Left lung (tissue), 10 donors: ENCODE results near the gene REEP3. TPM values are rescaled to one million over a fixed set of nuclear protein-coding genes. Genes with fewer than 3 reads are reported as not detected.
"Not testable (repeated sequence)": the region's sequence is repeated elsewhere in the genome, so short reads cannot be mapped to it uniquely, and the experiment has no call there.

Experiments
- ATAC-seq: fragments of 200-7000 bp; cut with Tn5 transposase; one replicate; pipeline ENCODE4 v1.9.1; 2020; ENCODE audit warnings: moderate library complexity
- DNase-seq, 4 donors: peaks; one replicate each; pipeline ENCODE4 v3.0.0-alpha.2; 2013 to 2020
- H3K27ac ChIP-seq, 2 donors: fragments of 200-600 bp; sonication (generic) in 1 of 2; one replicate each; pipeline versions ENCODE4 v1.5.0 to v1.8.0; 2020 to 2021
- H3K27me3 ChIP-seq, 2 donors: fragments of 200-600 bp; sonication (generic) in 1 of 2; one replicate each; pipeline versions ENCODE4 v1.5.0 to v1.8.0; 2020 to 2021
- H3K36me3 ChIP-seq, 2 donors: fragments of 200-600 bp; sonication (generic) in 1 of 2; one replicate each; pipeline versions ENCODE4 v1.5.0 to v1.8.0; 2020 to 2021
- H3K4me1 ChIP-seq, 2 donors: fragments of 200-600 bp; one replicate each; pipeline ENCODE4 v1.8.0; 2021
- H3K4me3 ChIP-seq, 2 donors: fragments of 200-600 bp; sonication (generic) in 1 of 2; one replicate each; pipeline versions ENCODE4 v1.5.0 to v1.8.0; 2020 to 2021; ENCODE audit warnings: mild to moderate bottlenecking in 1 of 2
- H3K9me3 ChIP-seq, 2 donors: fragments of 200-600 bp; sonication (generic) in 1 of 2; one replicate each; pipeline versions ENCODE4 v1.5.0 to v1.8.0; 2020 to 2021
- intact Hi-C, 2 donors: fragments of 100-400 bp; cut with DNase I; formaldehyde crosslinking; loops; one replicate each; pipeline versions ENCODE4 v1.11.2 to v1.14.2; 2022
- polyA plus RNA-seq, 6 donors: library from polyadenylated mRNA; unstranded; fragments of 120-200 nt; gene quantifications; one replicate each; pipeline ENCODE4 v1.2.1, GENCODE V29; 2013; ENCODE audit not compliant: insufficient read length in 6 of 6
- total RNA-seq, 2 donors: library from RNA; stranded (reverse); fragmentation: NEBNext Ultra II Directional; extraction: Animal tissue kit (Norgen Biotek cat#: 25700); gene quantifications; one replicate each; pipeline ENCODE4 v1.2.1, GENCODE V29; 2021
- TF ChIP-seq, protein P1 (sequence below), 2 donors: fragments of 200-600 bp; sonication (generic) in 1 of 2; IDR thresholded peaks; one replicate each; pipeline versions ENCODE4 v1.5.0 to v1.8.0; 2021; ENCODE audit warnings: antibody characterized with exemption in 2 of 2
- donor health status: DM: no; HTN: yes; CAD: no.
- donor health status: DM: no; HTN: no; CAD: no.

Gene REEP3
- total and polyA plus RNA-seq, 8 donors, result 29.3 to 57.8 (median 38.2) TPM

DNA sequence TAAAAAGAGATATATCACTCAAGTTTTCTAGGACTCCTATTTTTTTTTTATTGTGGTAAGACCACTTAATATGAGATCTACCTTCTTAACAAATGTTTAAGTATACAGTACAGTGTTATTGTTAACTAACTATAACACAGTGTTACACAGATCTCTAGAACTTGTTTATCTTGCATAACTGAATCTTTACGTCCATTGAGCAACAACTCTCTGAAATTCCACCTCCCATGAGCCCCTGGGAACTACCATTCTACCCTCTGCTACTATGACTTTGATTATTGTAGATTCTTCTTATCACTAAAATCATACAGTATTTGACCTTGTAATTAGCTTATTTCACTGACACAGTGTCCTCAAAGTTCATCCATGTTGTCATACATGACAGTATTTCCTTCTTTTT, 22.5 kb upstream of the REEP3 start:
- Histone ChIP-seq H3K4me1 (peaks cover 0 to 5% of the 10 kb centered on the region in 2 donors), H3K4me3 (no peak overlapping the region), H3K36me3 (no peaks in the 10 kb centered on the region), H3K27me3 (no peaks in the 10 kb centered on the region), H3K27ac (no peak overlapping the region), H3K9me3 (no peaks in the 10 kb centered on the region)
- DNase-seq (no peak), ATAC-seq (no peak)
- TF ChIP-seq, protein P1, sequence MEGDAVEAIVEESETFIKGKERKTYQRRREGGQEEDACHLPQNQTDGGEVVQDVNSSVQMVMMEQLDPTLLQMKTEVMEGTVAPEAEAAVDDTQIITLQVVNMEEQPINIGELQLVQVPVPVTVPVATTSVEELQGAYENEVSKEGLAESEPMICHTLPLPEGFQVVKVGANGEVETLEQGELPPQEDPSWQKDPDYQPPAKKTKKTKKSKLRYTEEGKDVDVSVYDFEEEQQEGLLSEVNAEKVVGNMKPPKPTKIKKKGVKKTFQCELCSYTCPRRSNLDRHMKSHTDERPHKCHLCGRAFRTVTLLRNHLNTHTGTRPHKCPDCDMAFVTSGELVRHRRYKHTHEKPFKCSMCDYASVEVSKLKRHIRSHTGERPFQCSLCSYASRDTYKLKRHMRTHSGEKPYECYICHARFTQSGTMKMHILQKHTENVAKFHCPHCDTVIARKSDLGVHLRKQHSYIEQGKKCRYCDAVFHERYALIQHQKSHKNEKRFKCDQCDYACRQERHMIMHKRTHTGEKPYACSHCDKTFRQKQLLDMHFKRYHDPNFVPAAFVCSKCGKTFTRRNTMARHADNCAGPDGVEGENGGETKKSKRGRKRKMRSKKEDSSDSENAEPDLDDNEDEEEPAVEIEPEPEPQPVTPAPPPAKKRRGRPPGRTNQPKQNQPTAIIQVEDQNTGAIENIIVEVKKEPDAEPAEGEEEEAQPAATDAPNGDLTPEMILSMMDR (IDR thresholded peaks at IDR 0.05), result no peak
- intact Hi-C loops, result no loop called here

DNA sequence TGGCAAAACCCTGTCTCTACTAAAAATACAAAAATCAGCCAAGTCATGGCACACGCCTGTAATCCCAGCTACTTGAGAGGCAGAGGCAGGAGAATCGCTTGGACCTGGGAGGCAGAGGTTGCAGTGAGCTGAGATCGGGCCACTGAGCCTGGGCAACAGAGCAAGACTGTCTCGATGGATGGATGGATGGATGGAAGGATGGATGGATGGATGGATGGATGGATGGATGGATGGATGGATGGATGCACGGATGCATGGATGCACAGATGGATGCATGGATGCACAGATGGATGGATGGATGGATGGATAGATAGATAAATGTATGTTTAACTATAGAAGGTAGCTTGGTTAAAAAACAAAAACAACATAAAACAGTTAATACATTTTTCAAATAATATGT, 20.6 kb upstream of the REEP3 start:
- H3K4me3 ChIP-seq, intact Hi-C loops, H3K27me3 ChIP-seq, H3K36me3 ChIP-seq, H3K9me3 ChIP-seq, ATAC-seq, DNase-seq, H3K27ac ChIP-seq: not testable (repeated sequence)
- H3K4me1 ChIP-seq, result peaks cover 0 to 11% of the 10 kb centered on the region in 2 donors

DNA sequence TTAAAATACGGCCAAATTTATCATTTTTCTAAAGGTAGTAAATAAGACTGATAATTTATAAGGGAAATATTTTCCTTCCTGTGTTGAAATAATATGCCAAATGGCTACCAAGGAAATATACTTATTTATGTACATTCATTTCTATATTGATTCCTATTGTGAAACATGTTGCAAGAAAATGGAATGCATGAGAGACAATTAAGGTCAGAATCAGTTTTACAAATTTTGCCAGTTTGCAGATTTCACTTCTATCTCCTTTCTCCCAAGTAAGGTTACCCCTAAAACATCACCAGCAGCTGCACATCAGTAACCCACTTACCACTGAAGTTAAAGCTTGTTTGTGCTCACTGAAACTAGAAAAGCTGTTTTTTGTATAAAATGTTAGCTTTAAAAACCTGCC, 19.2 kb upstream of the REEP3 start:
- Histone ChIP-seq H3K9me3 (no peaks in the 10 kb centered on the region), H3K4me1 (peaks cover 0 to 17% of the 10 kb centered on the region in 2 donors), H3K27me3 (no peaks in the 10 kb centered on the region), H3K27ac (no peak overlapping the region), H3K36me3 (no peaks in the 10 kb centered on the region), H3K4me3 (no peak overlapping the region)
- TF ChIP-seq, protein P1 (IDR thresholded peaks at IDR 0.05), result no peak
- DNase-seq, result no peak
- intact Hi-C loops, result no loop called here
- ATAC-seq, result no peak

DNA sequence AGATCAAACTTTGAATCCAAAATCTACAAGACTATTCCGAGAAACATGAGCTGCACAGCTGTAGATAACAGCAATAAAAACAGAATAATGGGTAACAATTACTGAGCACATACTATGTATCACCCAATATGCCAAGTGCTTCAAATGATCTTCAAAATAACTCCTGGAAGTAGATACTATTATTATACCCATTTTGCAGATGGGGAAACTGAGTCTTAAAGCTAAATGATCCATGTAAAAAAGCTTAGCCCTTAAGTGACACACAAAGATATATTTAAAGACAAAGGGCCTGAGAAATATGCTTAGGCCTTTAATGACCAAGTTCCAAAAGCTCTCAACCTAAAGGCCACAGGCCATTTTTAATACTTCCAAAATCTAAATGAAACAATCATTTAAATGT, 18.4 kb upstream of the REEP3 start:
- no peaks in the 10 kb centered on the region for H3K27me3 ChIP-seq
- DNase-seq, result no peak
- TF ChIP-seq, protein P1 (IDR thresholded peaks at IDR 0.05), result no peak
- no peaks in the 10 kb centered on the region for H3K9me3 ChIP-seq
- intact Hi-C loops, result no loop called here
- no peak overlapping the region for H3K27ac ChIP-seq
- no peaks in the 10 kb centered on the region for H3K36me3 ChIP-seq
- no peak for ATAC-seq
- peaks cover 0 to 12% of the 10 kb centered on the region in 2 donors for H3K4me1 ChIP-seq
- H3K4me3 ChIP-seq, result no peak overlapping the region

DNA sequence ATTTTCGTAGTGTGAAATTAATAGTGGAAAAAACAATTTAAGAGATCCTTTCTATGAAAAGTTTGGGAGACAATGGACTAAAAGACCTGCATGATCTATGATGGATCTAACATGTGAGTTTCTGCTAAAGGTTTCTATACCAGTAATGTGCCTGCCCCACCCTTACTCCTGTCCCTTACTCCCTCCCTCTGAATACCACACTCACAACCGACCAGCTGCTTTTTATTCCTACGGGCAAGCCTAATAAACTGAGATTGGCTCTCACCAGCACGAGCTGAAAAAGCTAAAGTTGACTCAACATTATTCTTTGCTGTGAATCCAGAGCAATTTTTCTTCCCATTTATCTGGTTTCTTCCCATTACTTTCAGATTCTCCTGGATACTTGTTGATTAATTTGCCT, 17.8 kb upstream of the REEP3 start:
- no peaks in the 10 kb centered on the region for H3K9me3 ChIP-seq
- no peaks in the 10 kb centered on the region for H3K27me3 ChIP-seq
- peaks cover 0 to 12% of the 10 kb centered on the region in 2 donors for H3K4me1 ChIP-seq
- H3K36me3 ChIP-seq, result no peaks in the 10 kb centered on the region
- H3K27ac ChIP-seq, result no peak overlapping the region
- ATAC-seq (no peak), DNase-seq (no peak)
- TF ChIP-seq, protein P1 (IDR thresholded peaks at IDR 0.05), result no peak
- intact Hi-C loops, result no loop called here
- no peak overlapping the region for H3K4me3 ChIP-seq

DNA sequence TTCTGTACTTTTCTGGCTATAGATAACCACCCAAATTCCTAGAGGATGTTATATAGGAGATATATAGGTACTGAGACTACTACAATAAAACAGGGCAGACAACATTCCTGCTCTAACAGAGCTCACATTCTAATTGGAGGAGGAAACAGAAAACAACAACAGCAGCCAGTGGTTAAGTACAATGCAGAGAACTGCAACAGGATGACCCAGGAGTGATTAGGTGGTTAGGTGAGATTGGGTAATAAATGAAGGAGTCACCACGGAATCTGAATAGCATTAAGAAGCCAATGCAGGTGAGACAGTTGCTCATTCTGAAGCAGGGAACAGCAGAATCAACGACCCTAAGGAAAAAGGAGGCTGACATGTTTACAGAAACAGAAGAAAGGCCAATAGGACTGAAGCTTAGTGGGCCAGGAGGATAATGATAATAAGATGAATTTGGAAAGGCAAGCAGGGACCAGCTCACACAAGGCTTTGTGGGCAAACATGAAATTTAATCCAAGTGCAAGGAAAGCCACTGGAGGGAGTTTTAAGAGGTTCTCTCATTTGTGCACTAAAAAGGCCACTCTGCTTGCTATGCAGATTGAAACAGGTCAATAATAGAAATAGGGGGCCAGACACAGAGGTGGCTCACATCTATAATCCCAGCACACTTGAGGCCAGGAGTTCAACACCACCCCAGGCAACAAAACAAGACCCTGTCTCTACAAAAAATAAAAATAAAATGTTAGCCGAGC, 16.9 kb upstream of the REEP3 start:
- DNase-seq (no peak), ATAC-seq (no peak)
- Histone ChIP-seq H3K9me3 (no peaks in the 10 kb centered on the region), H3K4me3 (no peak overlapping the region), H3K27ac (no peak overlapping the region), H3K36me3 (no peaks in the 10 kb centered on the region), H3K27me3 (no peaks in the 10 kb centered on the region), H3K4me1 (peaks cover 0 to 12% of the 10 kb centered on the region in 2 donors)
- intact Hi-C loops, result no loop called here
- TF ChIP-seq, protein P1 (IDR thresholded peaks at IDR 0.05), result no peak
